Renal pelvis (tissue), 4 donors: ENCODE results near the gene CPZ. TPM values are rescaled to one million over a fixed set of nuclear protein-coding genes. Genes with fewer than 3 reads are reported as not detected.
"Not testable (repeated sequence)": the region's sequence is repeated elsewhere in the genome, so short reads cannot be mapped to it uniquely, and the experiment has no call there.

Source experiments
- DNase-seq: peaks from one replicate; pipeline ENCODE4 v3.0.0-alpha.2; 2013
- polyA plus RNA-seq, 3 donors: library from polyadenylated mRNA; unstranded; fragments of 120-200 nt; gene quantifications; one replicate each; pipeline ENCODE4 v1.2.1, GENCODE V29; 2013; ENCODE audit not compliant: insufficient read length in 3 of 3

The CPZ gene
- polyA plus RNA-seq, 3 donors: 20.5 to 25.2 (median 21.5) TPM

DNA sequence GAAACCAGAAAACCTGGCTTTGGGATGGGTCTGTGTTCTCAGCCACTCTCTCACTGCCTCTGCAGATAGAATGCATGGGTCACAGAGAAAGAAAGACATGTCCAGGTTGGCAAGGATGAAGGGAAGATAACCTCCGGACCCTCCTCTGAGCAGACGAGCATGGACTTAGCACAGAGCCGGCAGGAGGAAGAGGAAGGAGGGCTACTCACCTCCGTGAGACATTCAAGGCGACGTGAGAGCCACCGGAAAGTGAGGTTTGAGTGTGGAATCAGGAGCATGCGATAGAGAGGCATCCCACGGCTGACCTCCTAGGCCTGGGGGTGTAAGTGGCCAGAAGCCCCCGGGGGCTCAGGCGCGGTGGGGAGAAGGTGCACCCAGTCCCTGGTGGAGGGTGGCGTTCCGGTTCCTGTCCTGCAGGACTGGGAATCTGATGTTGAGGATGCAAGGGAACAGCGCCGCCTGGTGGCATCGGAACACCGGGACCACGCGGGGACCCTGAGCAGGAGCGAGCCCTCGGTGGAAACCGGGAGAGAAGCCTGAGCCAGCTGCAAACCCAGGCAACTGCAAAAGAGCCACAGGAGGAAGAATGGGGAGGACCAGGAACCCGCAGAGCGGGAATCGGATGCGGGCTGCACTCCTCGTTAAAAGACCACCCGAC is 43.5 kb downstream of the CPZ start:
- DNase-seq: not testable (repeated sequence)

DNA sequence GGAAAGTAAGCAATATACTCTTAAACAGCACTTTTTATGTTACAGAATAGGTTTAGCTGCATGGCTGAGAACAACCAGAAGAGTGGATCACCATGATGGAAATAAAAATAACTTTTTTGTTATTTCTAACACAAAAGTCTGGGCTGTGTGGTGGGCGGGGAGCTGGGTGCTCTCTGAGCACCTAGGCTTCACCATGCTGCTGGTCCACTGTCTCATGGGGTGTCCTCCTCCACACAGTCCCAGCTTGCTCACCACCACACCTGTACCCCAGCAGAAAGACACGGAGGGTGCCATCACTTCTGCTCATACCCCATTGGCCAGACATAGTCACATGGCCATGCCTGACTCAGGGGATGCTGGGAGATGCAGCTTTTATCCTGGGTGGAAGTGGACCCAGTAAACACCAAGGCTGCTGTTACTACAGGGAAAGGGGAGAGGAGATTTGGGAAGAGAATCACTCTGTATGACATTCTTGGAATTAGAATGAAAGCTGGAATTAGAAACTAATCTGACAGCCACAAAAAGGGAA is 45.0 kb downstream of the CPZ start:
- DNase-seq: no peak

GRCh38 chr4:8639021-8639420 is 46.5 kb downstream of the CPZ start:
- DNase-seq: no peak

- peak; percentile 37 for DNase-seq
These were observed 47.5 kb downstream of the CPZ start for GRCh38 chr4:8639777-8640720.

GRCh38 chr4:8640816-8641215 is 48.3 kb downstream of the CPZ start:
- no peak for DNase-seq

- DNase-seq: no peak
These were observed 48.7 kb downstream of the CPZ start for GRCh38 chr4:8641256-8641655.

DNA sequence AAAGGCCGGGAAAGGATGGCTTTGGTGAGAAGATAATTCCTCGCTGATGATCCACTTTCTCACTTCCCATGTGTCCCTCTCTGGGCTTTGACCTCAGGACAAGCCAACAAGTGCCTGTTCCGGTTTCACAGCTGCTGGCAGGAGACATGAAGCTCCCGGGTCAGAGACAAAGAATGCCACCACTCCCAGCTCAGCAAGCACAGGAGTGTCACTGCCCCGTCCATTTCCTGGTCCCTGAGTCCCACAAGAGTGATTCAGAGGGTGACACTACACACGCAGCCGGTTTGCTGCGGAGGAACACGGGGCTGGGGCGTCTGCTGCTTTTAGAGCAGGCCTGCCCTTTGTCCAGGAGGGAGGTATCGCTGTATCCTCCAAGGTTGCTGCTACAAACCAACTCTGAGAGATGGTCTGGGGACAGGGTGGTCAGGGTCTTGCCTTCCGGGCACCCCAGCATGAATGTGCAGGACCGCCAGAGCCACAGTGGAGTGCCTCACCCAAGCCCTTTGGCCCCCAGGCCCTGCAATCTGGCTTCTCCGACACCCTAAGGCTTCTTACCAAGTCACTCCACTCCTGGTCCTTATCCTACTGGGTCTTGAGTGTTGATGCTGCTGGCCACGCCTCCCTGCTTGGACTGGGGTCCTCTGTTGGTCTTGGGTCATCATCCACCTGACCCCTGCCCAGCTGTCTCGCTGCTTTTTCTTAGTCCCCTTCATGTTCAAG is 49.5 kb downstream of the CPZ start:
- DNase-seq: no peak

DNA sequence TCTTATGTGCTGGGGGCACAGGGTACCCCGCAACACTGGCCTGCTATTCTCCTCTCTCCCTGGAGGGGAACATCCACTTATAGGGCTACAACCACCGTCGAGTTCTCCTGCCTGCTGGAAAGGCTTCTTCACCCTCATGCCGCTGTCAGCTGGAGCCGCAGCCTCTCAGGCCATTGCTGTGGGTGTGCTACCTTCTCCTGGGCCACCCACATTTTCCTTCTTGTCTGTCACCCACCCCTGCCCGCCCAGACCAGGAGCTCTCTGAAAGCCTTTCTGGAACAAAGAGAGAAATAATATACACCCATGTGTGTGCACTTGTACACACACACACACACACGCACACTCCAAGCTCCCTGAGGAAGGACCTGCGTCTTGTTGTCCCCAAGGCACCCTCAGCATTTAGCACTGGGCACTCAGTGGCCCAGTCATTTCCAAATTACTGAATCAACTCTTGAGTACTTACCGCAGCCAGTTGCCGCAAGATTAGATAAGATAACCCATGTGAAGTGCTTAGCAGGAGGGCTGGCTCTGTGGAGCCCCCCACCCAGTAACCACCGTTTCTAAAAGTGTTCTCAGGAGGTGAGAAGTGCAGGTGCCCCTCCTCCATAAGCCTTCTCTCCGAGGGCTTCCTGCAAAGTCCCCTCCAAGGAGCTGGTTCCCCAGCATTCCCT is 50.2 kb downstream of the CPZ start:
- DNase-seq: no peak

- no peak for DNase-seq
These were observed 50.9 kb downstream of the CPZ start for GRCh38 chr4:8643441-8643840.

GRCh38 chr4:8643986-8644385 is 51.4 kb downstream of the CPZ start:
- no peak for DNase-seq

DNA sequence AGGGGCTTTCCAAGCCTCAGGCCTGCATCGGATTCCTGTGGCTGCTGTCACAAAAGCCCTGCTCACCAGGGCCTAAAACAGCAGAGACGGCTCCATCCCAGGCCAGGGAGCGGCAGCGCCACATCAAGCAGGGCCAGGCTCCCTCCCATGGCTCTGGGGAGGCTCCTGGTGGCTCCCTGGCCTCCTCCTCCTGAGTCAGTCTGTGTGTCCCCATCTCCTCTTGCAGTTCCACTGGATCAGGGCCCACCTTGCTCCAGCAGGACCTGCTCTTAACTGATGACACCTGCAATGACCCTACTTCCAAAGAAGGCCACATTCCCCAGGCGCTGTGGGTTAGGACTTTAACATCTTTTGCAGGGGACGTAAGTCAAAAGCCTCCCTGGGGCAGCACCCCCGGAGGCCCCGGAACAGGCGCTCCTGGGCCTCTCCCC is 51.9 kb downstream of the CPZ start:
- DNase-seq: no peak

GRCh38 chr4:8644966-8645752 is 52.6 kb downstream of the CPZ start:
- DNase-seq: no peak

DNA sequence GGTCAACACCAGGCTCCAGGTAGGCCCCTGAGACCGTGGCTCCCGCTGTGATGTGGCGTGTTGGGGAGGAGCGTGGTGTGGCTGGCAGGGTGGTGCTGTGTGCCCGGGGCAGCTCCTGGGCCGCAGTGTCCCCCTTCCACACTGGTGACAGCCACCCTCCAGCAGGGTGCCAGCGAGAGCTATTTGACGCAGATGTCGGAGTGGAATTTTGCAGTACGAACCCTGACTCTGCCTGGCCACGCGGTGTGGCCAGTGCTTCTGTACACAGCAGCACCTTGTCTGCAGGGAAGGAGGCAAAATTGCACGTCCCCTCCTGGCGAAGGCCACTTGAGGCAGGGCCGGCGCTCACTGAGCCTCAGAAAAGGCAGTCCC is 53.2 kb downstream of the CPZ start:
- no peak for DNase-seq

DNA sequence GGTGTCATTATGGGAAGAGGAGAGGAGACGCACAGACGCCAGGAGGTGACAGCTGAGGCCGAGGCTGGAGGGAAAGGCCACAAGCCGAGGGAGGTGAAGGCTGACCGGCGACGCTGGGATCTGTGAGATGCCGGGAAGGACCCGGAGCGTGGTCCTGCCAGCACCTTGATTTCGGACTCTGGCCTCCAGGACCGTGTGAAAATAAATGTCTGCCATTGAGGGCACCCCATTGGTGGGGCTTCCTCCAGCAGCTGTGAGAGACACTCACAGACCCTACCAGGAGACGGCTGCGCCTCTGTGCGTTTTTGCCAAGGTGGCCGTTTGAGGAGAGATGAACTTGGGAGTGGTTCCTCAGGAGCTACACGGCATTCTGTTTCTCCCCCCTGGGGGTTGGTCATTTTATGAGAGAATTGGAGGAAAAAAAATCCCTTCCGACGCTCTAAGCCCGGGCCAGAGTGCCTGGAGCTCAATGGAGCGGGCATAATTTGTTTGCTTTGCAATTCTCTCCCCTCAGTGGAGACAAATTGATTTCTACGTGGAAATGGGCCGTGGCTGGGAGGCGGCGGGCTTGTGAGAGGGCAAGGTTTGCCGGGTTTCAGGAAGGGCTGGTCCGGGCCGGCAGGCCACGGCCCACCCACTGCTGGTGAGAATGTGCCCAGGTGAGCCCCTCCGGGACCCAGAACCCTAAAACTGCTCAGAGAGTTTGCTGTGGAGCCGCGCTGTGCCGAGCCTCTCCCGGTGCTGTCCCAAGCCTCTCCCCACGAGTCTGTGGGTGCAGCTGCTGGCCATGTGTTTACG is 53.9 kb downstream of the CPZ start:
- DNase-seq: peak; percentile 52

DNA sequence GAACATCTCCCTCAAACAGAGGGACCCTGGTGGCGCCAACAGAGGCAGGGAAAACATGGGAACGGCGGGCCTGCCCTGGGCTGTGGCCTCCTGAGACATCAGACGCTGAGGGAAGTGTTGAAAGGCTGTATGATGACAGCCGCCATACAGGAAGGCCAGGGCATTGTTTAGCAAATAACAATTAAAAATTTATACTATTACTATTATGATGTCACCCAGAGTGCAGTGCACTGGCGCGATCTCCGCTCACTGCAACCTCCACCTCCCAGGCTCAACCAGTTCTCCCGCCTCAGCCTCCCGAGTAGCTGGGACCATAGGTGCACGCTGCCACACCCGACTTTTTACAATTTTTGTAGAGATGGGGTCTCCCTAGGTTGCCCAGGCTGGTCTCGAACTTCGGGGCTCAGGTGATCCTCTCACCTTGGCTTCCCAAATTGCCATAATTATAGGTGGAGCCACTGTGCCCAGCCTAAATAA is 54.6 kb downstream of the CPZ start:
- no peak for DNase-seq

GRCh38 chr4:8647626-8648025 is 55.1 kb downstream of the CPZ start:
- DNase-seq: no peak

GRCh38 chr4:8648296-8648695 is 55.7 kb downstream of the CPZ start:
- no peak for DNase-seq

DNA sequence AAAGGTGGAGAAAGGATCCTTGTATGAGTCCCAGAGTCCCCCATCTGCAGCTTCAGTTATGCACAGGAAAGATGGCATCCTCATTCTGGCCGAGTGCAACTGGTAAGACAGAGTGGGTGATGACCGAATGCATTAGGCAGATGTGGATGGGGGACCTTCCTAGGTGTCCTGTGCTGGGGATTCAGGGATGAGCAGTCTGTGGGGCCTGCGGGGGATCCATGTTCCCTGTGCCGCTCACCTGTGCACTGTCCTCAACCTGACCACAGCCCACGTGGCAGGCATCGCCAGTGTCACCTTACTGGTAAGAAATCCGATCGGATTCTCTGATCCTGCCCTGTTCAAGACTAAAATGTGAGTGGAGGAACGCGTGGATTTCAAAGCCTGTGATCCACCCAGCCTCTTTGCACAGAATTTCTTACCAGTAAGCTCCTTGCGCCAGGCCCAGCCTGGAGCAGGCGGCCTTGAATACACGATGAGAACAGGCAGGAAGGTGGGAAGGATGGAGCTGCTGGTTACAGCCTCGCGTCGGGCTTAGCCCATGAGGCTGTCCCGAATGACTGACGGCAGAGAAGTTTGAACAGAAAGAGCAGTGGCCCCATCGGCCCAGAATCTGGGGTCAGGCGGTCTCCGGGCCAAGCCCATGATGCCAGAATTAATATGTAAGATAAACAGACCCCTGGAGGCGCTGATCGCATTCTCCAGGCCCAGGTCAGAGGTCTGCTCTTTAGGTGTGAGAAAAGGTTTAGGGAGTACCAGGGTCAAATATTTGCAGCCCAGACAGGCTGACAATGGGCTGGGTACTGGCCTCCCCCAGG is 56.5 kb downstream of the CPZ start:
- no peak for DNase-seq
